Breast epithelium (tissue), 4 donors: Measurements from ENCODE around the gene COL8A1. TPM values are rescaled to one million over a fixed set of nuclear protein-coding genes. Genes with fewer than 3 reads are reported as not detected.

Experiments
- DNase-seq, 2 donors: peaks; one replicate each; pipeline ENCODE4 v3.0.0-alpha.2; 2019; ENCODE audit warnings: low spot score in 2 of 2
- H3K27ac ChIP-seq, 2 donors: fragments of 200-600 bp; sonication (generic) in 1 of 2; one replicate each; pipeline ENCODE4 v1.5.1; 2016 to 2019; ENCODE audit warnings: mild to moderate bottlenecking in 1 of 2
- H3K27me3 ChIP-seq, 2 donors: fragments of 200-600 bp; sonication (generic) in 1 of 2; one replicate each; pipeline versions ENCODE4 v1.5.1 to v1.6.0; 2017 to 2019; ENCODE audit warnings: control low read depth in 1 of 2, mild to moderate bottlenecking in 1 of 2
- H3K36me3 ChIP-seq: fragments of 200-600 bp; one replicate; pipeline ENCODE4 v1.5.1; 2019
- H3K4me1 ChIP-seq, 2 donors: fragments of 200-600 bp; sonication (generic); one replicate each; pipeline ENCODE4 v1.5.1; 2016 to 2019; ENCODE audit warnings: control low read depth in 1 of 2
- H3K4me3 ChIP-seq, 3 donors: fragments of 200-600 bp; sonication (generic); 1 replicate in 2 of 3; 2 replicates in 1 of 3; pipeline ENCODE4 v1.5.1; 2016 to 2019; ENCODE audit warnings: mild to moderate bottlenecking in 3 of 3, moderate library complexity in 2 of 3
- H3K9me3 ChIP-seq, 2 donors: fragments of 200-600 bp; sonication (generic) in 1 of 2; one replicate each; pipeline ENCODE4 v1.5.1; 2016 to 2019; ENCODE audit warnings: control low read depth in 1 of 2
- POLR2A ChIP-seq: fragments of 450-650 bp; IDR thresholded peaks from one replicate; pipeline ENCODE4 v1.6.1; 2016; ENCODE audit warnings: antibody characterized with exemption, mild to moderate bottlenecking, moderate library complexity
- POLR2AphosphoS5 ChIP-seq, 3 donors: sonication (generic); formaldehyde crosslinking; IDR thresholded peaks; one replicate each; pipeline ENCODE4 v1.6.1; 2017; ENCODE audit warnings: antibody characterized with exemption in 3 of 3
- intact Hi-C: fragments of 100-400 bp; cut with DNase I; formaldehyde crosslinking; loops from one replicate; pipeline ENCODE4 v1.15.1; 2023; ENCODE audit warnings: low total_unique reads
- total RNA-seq, 3 donors: library from RNA; depleted of rRNA; stranded (reverse); fragments of >200 nt; gene quantifications; one replicate each; pipeline ENCODE4 v1.1.0, GENCODE V29; 2016
- TF ChIP-seq, protein P1 (sequence below), 3 donors: fragments of 450-650 bp; IDR thresholded peaks; one replicate each; pipeline ENCODE4 v1.5.1; 2016 to 2017; ENCODE audit warnings: antibody characterized with exemption in 3 of 3, mild to moderate bottlenecking in 3 of 3, moderate library complexity in 3 of 3

Gene COL8A1
- total RNA-seq, 3 donors from 2014 or later: 9.2 to 43.6 (median 13.6) TPM

DNA sequence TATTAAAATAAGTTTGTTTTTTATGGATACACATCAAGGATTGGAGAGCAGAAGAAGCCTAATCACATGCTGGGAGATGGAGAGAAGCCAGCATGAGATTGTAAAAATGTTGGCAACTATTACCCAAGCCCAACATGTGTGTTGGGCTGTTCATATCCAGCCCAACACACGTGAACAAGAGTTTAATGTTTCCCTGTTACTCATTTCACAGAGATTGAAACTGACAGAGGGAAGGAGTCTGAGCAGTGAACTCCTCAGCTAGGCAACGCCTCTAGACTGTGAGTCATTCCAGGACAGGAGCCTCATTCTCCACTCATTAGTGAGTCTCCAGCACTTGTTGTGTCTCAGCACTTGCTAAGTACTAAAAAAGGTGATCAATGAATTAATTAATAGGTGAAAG lies 136.1 kb downstream of the COL8A1 start:
- Histone ChIP-seq H3K27ac (no peak overlapping the region), H3K4me1 (no peaks in the 10 kb centered on the region), H3K27me3 (no peaks in the 10 kb centered on the region), H3K36me3 (no peaks in the 10 kb centered on the region), H3K4me3 (no peak overlapping the region), H3K9me3 (no peaks in the 10 kb centered on the region)
- TF ChIP-seq, protein P1, sequence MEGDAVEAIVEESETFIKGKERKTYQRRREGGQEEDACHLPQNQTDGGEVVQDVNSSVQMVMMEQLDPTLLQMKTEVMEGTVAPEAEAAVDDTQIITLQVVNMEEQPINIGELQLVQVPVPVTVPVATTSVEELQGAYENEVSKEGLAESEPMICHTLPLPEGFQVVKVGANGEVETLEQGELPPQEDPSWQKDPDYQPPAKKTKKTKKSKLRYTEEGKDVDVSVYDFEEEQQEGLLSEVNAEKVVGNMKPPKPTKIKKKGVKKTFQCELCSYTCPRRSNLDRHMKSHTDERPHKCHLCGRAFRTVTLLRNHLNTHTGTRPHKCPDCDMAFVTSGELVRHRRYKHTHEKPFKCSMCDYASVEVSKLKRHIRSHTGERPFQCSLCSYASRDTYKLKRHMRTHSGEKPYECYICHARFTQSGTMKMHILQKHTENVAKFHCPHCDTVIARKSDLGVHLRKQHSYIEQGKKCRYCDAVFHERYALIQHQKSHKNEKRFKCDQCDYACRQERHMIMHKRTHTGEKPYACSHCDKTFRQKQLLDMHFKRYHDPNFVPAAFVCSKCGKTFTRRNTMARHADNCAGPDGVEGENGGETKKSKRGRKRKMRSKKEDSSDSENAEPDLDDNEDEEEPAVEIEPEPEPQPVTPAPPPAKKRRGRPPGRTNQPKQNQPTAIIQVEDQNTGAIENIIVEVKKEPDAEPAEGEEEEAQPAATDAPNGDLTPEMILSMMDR (IDR thresholded peaks at IDR 0.05): no peak
- TF ChIP-seq POLR2A: no peak
- TF ChIP-seq POLR2AphosphoS5 (IDR thresholded peaks at IDR 0.05): no peak
- intact Hi-C loops: no loop called here
- no peak for DNase-seq

DNA sequence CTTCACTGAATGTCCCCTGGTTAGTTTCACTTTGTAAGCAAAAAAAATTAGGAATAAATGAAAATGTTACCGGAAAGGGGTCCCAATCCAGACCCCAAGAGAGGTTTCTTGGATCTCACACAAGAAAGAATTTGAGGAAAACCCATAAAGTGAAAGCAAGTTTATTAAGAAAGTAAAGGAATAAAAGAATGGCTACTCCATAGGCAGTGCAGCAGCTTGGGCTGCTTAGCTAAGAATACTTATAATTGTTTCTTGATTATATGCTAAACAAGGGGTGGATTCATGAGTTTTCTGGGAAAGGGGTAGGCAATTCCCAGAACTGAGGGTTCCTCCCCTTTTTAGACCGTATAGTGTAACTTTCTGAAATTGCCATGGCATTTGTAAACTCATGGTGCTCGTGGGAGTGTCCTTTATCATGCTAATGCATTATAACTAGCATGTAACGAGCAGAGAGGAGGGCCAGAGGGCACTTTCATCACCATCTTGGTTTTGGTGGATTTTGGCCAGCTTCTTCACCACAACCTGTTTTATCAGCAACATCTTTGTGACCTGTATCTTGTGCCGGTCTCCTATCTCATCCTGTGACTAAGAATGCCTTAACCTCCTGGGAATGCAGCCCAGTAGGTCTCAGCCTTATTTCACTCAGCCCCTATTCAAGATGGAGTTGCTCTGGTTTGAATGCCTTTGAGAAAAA lies 138.3 kb downstream of the COL8A1 start:
- no peak overlapping the region for H3K4me3 ChIP-seq
- TF ChIP-seq POLR2AphosphoS5 (IDR thresholded peaks at IDR 0.05) (no peak), POLR2A (no peak)
- TF ChIP-seq, protein P1 (IDR thresholded peaks at IDR 0.05): no peak

DNA sequence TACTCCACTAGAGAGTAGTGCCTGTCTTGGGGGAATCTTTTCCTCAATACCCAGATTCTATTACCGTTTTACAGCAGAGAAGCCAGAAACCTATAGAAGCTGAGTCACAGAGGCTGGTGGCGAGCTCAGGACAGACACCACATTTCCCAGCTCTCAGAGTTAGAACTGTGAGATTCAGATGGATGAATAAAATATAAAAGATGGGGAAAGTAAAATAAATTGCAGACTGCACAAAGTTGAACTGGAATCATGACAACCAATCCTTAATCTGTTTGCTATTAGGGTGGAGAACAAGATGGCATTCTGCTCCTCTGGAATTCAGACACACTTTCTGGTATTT lies 138.8 kb downstream of the COL8A1 start:
- Histone ChIP-seq H3K4me1 (no peaks in the 10 kb centered on the region), H3K27me3 (no peaks in the 10 kb centered on the region), H3K36me3 (no peaks in the 10 kb centered on the region), H3K27ac (no peak overlapping the region), H3K9me3 (no peaks in the 10 kb centered on the region), H3K4me3 (no peak overlapping the region)
- intact Hi-C loops: no loop called here
- TF ChIP-seq, protein P1 (IDR thresholded peaks at IDR 0.05): no peak
- DNase-seq: no peak

More for the DNA sequence above, 138.3 kb downstream of the COL8A1 start:
- Histone ChIP-seq H3K27ac (no peak overlapping the region), H3K9me3 (no peaks in the 10 kb centered on the region), H3K27me3 (no peaks in the 10 kb centered on the region), H3K36me3 (no peaks in the 10 kb centered on the region), H3K4me1 (no peaks in the 10 kb centered on the region)
- intact Hi-C loops: no loop called here
- no peak for DNase-seq

DNA sequence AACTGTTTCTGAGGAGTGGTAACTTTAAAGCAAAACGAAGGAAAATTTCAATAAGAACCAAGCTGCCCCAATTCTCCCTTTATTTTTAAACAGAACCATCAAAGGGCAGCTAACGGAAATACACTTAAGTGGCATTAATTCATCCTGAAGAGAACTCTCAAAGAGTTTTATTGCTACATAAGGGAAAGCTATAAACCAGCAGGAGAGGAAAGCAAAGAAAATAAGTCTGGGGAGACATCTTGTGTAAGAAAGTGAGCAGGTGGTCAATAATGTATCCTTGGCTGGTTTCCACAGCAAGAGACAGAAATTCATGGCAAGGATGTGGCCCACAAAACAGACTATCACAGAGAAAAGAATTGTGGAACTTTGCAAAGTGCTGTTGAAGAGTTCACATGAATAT lies 139.3 kb downstream of the COL8A1 start:
- Histone ChIP-seq H3K27me3 (no peaks in the 10 kb centered on the region), H3K27ac (no peak overlapping the region), H3K4me1 (no peaks in the 10 kb centered on the region), H3K9me3 (no peaks in the 10 kb centered on the region), H3K4me3 (no peak overlapping the region), H3K36me3 (no peaks in the 10 kb centered on the region)
- intact Hi-C loops: no loop called here
- DNase-seq: no peak
- TF ChIP-seq, protein P1 (IDR thresholded peaks at IDR 0.05): no peak
- TF ChIP-seq POLR2AphosphoS5 (IDR thresholded peaks at IDR 0.05) (no peak), POLR2A (no peak)

DNA sequence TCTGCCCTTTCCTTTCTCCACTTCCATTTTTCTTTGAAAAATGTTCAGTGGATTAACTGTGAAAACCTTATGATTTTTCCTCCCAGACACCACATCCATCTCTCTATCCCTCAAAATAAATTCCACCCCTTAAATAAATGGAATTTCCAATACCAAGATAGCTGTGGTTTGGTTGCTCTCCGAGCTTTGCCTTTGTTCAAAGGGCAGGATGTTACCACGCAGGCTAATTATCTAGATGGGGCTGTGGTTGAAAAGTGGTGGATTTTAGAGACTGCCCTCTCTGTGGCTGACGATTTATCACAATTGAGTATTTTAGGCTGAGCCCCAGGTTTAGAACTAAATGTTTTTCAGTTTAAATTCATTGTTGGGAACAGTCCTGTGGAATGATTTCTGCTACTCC lies 142.4 kb downstream of the COL8A1 start:
- DNase-seq: no peak
- no peaks in the 10 kb centered on the region for H3K36me3 ChIP-seq
- H3K27me3 ChIP-seq: no peaks in the 10 kb centered on the region
- H3K9me3 ChIP-seq: no peaks in the 10 kb centered on the region
- H3K4me1 ChIP-seq: no peaks in the 10 kb centered on the region
- TF ChIP-seq, protein P1 (IDR thresholded peaks at IDR 0.05): no peak
- TF ChIP-seq POLR2AphosphoS5 (IDR thresholded peaks at IDR 0.05): no peak
- no peak for TF ChIP-seq POLR2A
- no peak overlapping the region for H3K27ac ChIP-seq
- no peak overlapping the region for H3K4me3 ChIP-seq
- intact Hi-C loops: no loop called here
